KMS-11 (cell line): ENCODE measurements around the gene BEND2.

ENCODE experiments used
- H2AFZ ChIP-seq: fragments of 200-600 bp; sonication (generic); 2 replicates; pipeline ENCODE4 v1.6.1; 2016; ENCODE audit warnings: antibody characterized with exemption, mixed run types, low read depth
- H3K27ac ChIP-seq: fragments of 200-600 bp; sonication (generic); 2 replicates; pipeline ENCODE4 v1.6.1; 2016; ENCODE audit warnings: mild to moderate bottlenecking, mixed run types
- H3K27me3 ChIP-seq: fragments of 200-600 bp; sonication (generic); 2 replicates; pipeline ENCODE4 v1.6.1; 2017; ENCODE audit warnings: mild to moderate bottlenecking, low read depth, mixed run types, moderate library complexity; ENCODE audit not compliant: insufficient read depth
- H3K36me3 ChIP-seq: fragments of 200-600 bp; sonication (generic); 2 replicates; pipeline ENCODE4 v1.6.1; 2017; ENCODE audit warnings: mild to moderate bottlenecking, mixed run types; ENCODE audit not compliant: insufficient read depth
- H3K4me1 ChIP-seq: fragments of 200-600 bp; sonication (generic); 2 replicates; pipeline ENCODE4 v1.6.1; 2016; ENCODE audit warnings: mild to moderate bottlenecking, low read depth, mixed run types; ENCODE audit not compliant: poor library complexity, severe bottlenecking
- H3K4me2 ChIP-seq: fragments of 200-600 bp; sonication (generic); 2 replicates; pipeline ENCODE4 v1.7.0; 2016; ENCODE audit warnings: mild to moderate bottlenecking, mixed run types
- H3K4me3 ChIP-seq: fragments of 200-600 bp; sonication (generic); IDR thresholded peaks from 2 replicates; pipeline ENCODE4 v1.6.1; 2017; ENCODE audit warnings: low read depth, low read length, mixed read lengths; ENCODE audit not compliant: insufficient read depth
- H3K79me2 ChIP-seq: fragments of 200-600 bp; sonication (generic); 2 replicates; pipeline ENCODE4 v1.6.1; 2016; ENCODE audit warnings: low read depth, mixed run types; ENCODE audit not compliant: insufficient read depth
- H3K9ac ChIP-seq: fragments of 200-600 bp; sonication (generic); 2 replicates; pipeline ENCODE4 v1.6.1; 2016; ENCODE audit warnings: mild to moderate bottlenecking, mixed run types
- H4K20me1 ChIP-seq: fragments of 200-600 bp; sonication (generic); 2 replicates; pipeline ENCODE4 v1.6.1; 2016; ENCODE audit warnings: mild to moderate bottlenecking, mixed run types; ENCODE audit not compliant: insufficient read depth
- TF ChIP-seq, protein P1 (sequence below): fragments of 200-600 bp; sonication (generic); conservative IDR thresholded peaks from 2 replicates; pipeline ENCODE4 v1.6.1; 2017; ENCODE audit warnings: low read depth, mild to moderate bottlenecking, antibody characterized with exemption, low read length, moderate library complexity, mixed read lengths

Gene BEND2

DNA sequence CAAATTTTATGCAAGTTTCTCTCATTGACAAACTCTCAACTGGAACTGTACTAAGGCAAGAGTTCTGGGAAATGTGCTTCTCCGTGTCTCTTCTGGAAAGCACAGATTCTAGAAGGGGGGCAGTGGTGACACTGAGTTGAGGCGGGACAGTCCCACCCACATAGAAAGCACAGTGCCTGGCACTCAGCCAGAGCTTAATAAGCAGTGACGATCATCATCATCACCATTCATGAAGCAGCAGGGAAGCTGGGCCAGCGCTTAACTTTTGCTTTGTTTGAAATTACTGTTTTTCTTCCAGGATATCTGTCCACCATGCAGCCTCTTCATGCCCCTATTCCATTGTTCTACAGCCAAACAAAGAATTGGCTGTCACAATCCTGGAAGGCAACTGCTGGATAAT, 60.3 kb downstream of the BEND2 start:
- Histone ChIP-seq H4K20me1 (no peaks in the 10 kb centered on the region), H3K27ac (no peak overlapping the region), H3K36me3 (no peaks in the 10 kb centered on the region), H3K9ac (no peak overlapping the region), H3K4me3 (no peak overlapping the region), H3K79me2 (no peaks in the 10 kb centered on the region), H3K4me1 (no peaks in the 10 kb centered on the region), H2AFZ (no peak overlapping the region), H3K27me3 (no peaks in the 10 kb centered on the region), H3K4me2 (no peak overlapping the region)
- TF ChIP-seq, protein P1, sequence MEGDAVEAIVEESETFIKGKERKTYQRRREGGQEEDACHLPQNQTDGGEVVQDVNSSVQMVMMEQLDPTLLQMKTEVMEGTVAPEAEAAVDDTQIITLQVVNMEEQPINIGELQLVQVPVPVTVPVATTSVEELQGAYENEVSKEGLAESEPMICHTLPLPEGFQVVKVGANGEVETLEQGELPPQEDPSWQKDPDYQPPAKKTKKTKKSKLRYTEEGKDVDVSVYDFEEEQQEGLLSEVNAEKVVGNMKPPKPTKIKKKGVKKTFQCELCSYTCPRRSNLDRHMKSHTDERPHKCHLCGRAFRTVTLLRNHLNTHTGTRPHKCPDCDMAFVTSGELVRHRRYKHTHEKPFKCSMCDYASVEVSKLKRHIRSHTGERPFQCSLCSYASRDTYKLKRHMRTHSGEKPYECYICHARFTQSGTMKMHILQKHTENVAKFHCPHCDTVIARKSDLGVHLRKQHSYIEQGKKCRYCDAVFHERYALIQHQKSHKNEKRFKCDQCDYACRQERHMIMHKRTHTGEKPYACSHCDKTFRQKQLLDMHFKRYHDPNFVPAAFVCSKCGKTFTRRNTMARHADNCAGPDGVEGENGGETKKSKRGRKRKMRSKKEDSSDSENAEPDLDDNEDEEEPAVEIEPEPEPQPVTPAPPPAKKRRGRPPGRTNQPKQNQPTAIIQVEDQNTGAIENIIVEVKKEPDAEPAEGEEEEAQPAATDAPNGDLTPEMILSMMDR = no peak

DNA sequence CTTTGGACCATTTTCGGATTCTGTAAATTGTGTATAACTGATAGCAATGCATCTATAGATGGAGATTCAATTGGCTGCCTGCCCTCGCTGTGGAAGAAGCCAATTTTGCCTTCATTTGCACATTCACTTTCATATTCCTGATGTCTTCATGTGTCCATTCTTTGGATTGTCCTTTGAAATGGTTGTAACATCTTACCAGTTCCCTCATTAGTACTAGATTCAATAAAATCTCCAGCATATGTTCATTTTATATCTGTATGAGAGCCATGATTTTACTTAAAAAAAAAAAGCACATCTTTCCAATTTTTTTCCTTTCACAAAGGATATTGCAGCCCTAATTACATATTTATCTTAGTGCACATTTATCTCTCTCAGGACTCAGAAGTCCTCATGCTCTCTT, 61.7 kb downstream of the BEND2 start:
- H4K20me1 ChIP-seq = no peaks in the 10 kb centered on the region
- no peak overlapping the region for H3K9ac ChIP-seq
- no peak overlapping the region for H3K27ac ChIP-seq
- no peak overlapping the region for H3K4me2 ChIP-seq
- H3K27me3 ChIP-seq = no peaks in the 10 kb centered on the region
- no peak overlapping the region for H2AFZ ChIP-seq
- H3K4me3 ChIP-seq = no peak overlapping the region
- no peaks in the 10 kb centered on the region for H3K4me1 ChIP-seq
- TF ChIP-seq, protein P1 = no peak
- H3K79me2 ChIP-seq = no peaks in the 10 kb centered on the region
- H3K36me3 ChIP-seq = no peaks in the 10 kb centered on the region

DNA sequence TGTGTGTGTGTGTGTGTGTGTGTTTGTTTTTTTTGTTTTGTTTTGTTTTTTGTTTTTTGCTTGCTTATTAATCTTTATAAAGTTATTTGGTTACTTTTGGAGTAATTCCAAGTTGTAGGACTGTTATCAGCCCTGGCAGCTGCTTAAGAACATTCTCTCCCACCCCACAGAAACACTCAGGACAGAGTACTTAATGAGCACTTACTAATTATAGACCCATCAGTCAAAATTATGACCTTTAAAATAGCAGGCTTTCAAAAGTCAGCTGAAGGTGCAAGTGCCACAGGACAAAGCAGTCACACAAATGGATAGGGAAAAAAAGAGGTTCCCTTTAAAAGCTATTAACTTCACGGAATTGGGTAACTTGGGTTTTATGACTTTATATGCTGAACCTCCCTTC, 69.0 kb downstream of the BEND2 start:
- Histone ChIP-seq H3K9ac (no peak overlapping the region), H3K27me3 (no peaks in the 10 kb centered on the region), H2AFZ (no peak overlapping the region), H3K36me3 (no peaks in the 10 kb centered on the region), H3K79me2 (no peaks in the 10 kb centered on the region), H3K4me3 (no peak overlapping the region), H3K4me1 (no peaks in the 10 kb centered on the region), H4K20me1 (no peaks in the 10 kb centered on the region), H3K27ac (no peak overlapping the region), H3K4me2 (no peak overlapping the region)
- TF ChIP-seq, protein P1 = no peak

DNA sequence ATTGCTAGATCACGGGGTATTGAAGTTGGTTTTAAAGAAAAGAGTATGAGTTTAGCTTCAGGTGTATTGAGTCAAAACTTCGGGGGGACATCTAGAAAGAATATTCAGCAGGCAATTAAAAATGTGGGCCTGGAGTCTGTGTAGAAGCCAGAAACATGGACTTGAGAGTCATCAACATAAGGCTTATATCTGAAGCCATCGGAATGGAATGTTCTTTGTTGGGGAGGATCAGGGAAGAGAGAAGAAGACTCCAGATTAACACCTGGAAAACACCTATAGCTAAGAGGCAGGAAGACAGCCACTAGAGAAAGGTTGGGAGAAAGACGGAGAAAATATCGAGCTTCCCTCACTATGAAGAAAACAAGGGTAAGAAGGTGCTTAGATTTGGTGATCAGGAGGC, 69.5 kb downstream of the BEND2 start:
- H2AFZ ChIP-seq = no peak overlapping the region
- no peaks in the 10 kb centered on the region for H3K79me2 ChIP-seq
- no peak overlapping the region for H3K4me2 ChIP-seq
- H3K27ac ChIP-seq = no peak overlapping the region
- H3K27me3 ChIP-seq = no peaks in the 10 kb centered on the region
- TF ChIP-seq, protein P1 = no peak
- no peak overlapping the region for H3K4me3 ChIP-seq
- no peaks in the 10 kb centered on the region for H4K20me1 ChIP-seq
- no peaks in the 10 kb centered on the region for H3K36me3 ChIP-seq
- H3K4me1 ChIP-seq = no peaks in the 10 kb centered on the region
- H3K9ac ChIP-seq = no peak overlapping the region

DNA sequence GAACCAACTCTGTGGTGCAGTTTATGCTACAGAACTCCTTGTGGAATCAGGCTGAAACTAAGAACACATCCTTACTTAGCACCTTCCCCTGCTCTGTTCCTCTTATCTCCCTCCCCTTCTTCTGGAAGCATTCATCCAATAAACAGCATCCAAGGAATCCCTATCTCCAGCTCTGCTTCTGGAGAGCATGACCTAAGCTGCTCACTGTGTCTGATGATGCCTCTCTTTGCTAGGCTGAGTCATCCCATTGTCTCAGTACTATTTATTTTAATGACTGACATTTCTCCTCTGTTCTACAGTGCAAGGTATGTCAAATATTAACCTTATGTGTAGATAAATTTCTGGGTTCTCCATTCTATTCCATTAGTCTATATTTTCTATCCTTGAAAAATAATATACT, 71.2 kb downstream of the BEND2 start:
- no peaks in the 10 kb centered on the region for H3K27me3 ChIP-seq
- H4K20me1 ChIP-seq = no peaks in the 10 kb centered on the region
- H2AFZ ChIP-seq = no peak overlapping the region
- H3K4me3 ChIP-seq = no peak overlapping the region
- TF ChIP-seq, protein P1 = no peak
- H3K4me2 ChIP-seq = no peak overlapping the region
- no peak overlapping the region for H3K27ac ChIP-seq
- H3K79me2 ChIP-seq = no peaks in the 10 kb centered on the region
- no peaks in the 10 kb centered on the region for H3K36me3 ChIP-seq
- no peak overlapping the region for H3K9ac ChIP-seq
- no peaks in the 10 kb centered on the region for H3K4me1 ChIP-seq
